Hematopoietic multipotent progenitor cell treated with erythropoietin and hydrocortisone succinate and interleukin-3 and kit ligand, for 6 days (in vitro differentiated cells): ENCODE results near the gene NOTCH1.

ENCODE experiments used
- DNase-seq: peaks from one replicate; pipeline ENCODE4 v3.0.0-alpha.2; 2015

The NOTCH1 gene

GRCh38 chr9:136513191-136513590 lies 32.7 kb downstream of the NOTCH1 start:
- DNase-seq: no peak

- peak; percentile 45 for DNase-seq
Observed at GRCh38 chr9:136512651-136513071, 33.2 kb downstream of the NOTCH1 start.

- peak; percentile 30 for DNase-seq
Observed at GRCh38 chr9:136511670-136512592, 33.9 kb downstream of the NOTCH1 start.

- no peak for DNase-seq
Observed at GRCh38 chr9:136511144-136511669, 34.6 kb downstream of the NOTCH1 start.

- DNase-seq: no peak
Observed at GRCh38 chr9:136510561-136510960, 35.3 kb downstream of the NOTCH1 start.

- no peak for DNase-seq
Observed at GRCh38 chr9:136509549-136509948, 36.3 kb downstream of the NOTCH1 start.

- DNase-seq: no peak
Observed at GRCh38 chr9:136508729-136509500, 36.9 kb downstream of the NOTCH1 start.

GRCh38 chr9:136507992-136508375 lies 37.9 kb downstream of the NOTCH1 start:
- DNase-seq: no peak

- no peak for DNase-seq
Observed at GRCh38 chr9:136507221-136507991, 38.4 kb downstream of the NOTCH1 start.

- DNase-seq: no peak
Observed at GRCh38 chr9:136506425-136506824, 39.4 kb downstream of the NOTCH1 start.

GRCh38 chr9:136505406-136506403 lies 40.1 kb downstream of the NOTCH1 start:
- DNase-seq: no peak

GRCh38 chr9:136504512-136505348 lies 41.1 kb downstream of the NOTCH1 start:
- DNase-seq: no peak

GRCh38 chr9:136502940-136503550 lies 42.8 kb downstream of the NOTCH1 start:
- DNase-seq: no peak

GRCh38 chr9:136502196-136502595 lies 43.7 kb downstream of the NOTCH1 start:
- no peak for DNase-seq

GRCh38 chr9:136501686-136502085 lies 44.2 kb downstream of the NOTCH1 start:
- no peak for DNase-seq

GRCh38 chr9:136499935-136500910 lies 45.6 kb downstream of the NOTCH1 start:
- no peak for DNase-seq

- DNase-seq: no peak
Observed at GRCh38 chr9:136499071-136499934, 46.5 kb downstream of the NOTCH1 start.
